ENCODE measurements around the gene GNG2. TPM values are rescaled to one million over a fixed set of nuclear protein-coding genes. Genes with fewer than 3 reads are reported as not detected.

Gene GNG2
- total and polyA plus RNA-seq, 2 of the 8 experiments (the other 6 are each of a cell fraction or from before 2014, with no cell fraction given), result 8.2 to 17.9 TPM

DNA sequence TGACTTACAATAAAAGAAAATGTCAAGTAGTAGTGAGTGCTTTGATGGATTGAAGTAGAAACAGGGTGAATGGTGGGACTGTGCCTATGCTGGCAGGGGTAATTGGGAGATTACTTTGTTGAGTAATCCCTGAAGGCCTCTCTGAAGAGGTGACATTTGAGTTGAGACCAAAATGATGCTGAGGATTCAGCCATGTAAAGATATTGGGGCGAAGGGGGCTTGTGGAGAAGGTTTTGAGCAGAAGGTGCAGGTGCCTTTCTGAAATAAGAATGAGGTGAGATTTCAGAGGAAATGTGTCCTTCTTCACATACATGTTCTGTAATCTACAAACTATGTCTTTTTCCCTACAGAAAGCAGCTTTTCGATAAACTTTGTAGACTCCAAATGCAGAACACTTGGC is 8.0 kb downstream of the GNG2 start:
- H3K23ac ChIP-seq (ENCODE audit: insufficient read length), result no peak overlapping the region
- no peaks in the 10 kb centered on the region for H3K79me1 ChIP-seq (ENCODE audit: low read depth, low read length)
- H3K79me2 ChIP-seq (ENCODE audit: control insufficient read depth in 1 of 2, insufficient read depth in 2 of 2, low read length in 2 of 2), result no peaks in the 10 kb centered on the region; a peak in 1 of 4 replicates
- no peak overlapping the region for H2BK12ac ChIP-seq (ENCODE audit: low read depth, low read length)
- no peak overlapping the region for H3K4ac ChIP-seq (replicated peaks; ENCODE audit: insufficient read length, low read depth, low read length)
- ChIA-PET POLR2A (ENCODE audit: partially characterized antibody) (no interaction called here), CTCF (ENCODE audit: partially characterized antibody) (no interaction called here)
- no peak overlapping the region for H2AK5ac ChIP-seq (ENCODE audit: low read depth, low read length)
- DNase-seq (ENCODE audit: low read depth in 1 of 2, low spot score in 2 of 2) (no peak), FAIRE-seq (no peak)
- no peaks in the 10 kb centered on the region for H3K27me3 ChIP-seq (replicated peaks in 1 of 4; ENCODE audit: control insufficient read depth in 3 of 4, extremely low read depth in 1 of 4, insufficient read depth in 3 of 4, low read length in 3 of 4)
- no peak overlapping the region for H2BK5ac ChIP-seq (ENCODE audit: low read depth, low read length)
- no peak overlapping the region for H3K4me3 ChIP-seq (ENCODE audit: extremely low read depth in 1 of 4, insufficient read depth in 2 of 4, low read depth in 3 of 4, low read length in 4 of 4)
- H3K18ac ChIP-seq (ENCODE audit: extremely low read depth, low read length), result no peak overlapping the region
- H3K14ac ChIP-seq (ENCODE audit: insufficient read length), result no peak overlapping the region
- no peak overlapping the region for H3K27ac ChIP-seq (ENCODE audit: low read depth, low read length)
- no peaks in the 10 kb centered on the region for H3K9me3 ChIP-seq (ENCODE audit: insufficient read depth in 2 of 2, low read depth in 1 of 2, low read length in 1 of 2)
- no peak overlapping the region for H4K8ac ChIP-seq (ENCODE audit: extremely low read depth, insufficient read depth, low read length)
- H3K23me2 ChIP-seq (ENCODE audit: low read depth, low read length), result no peaks in the 10 kb centered on the region
- H2AFZ ChIP-seq (ENCODE audit: low read length), result no peak overlapping the region
- peaks cover 0 to 5% (median 0%) of the 10 kb centered on the region in 4 experiments; a peak in 4 of 7 replicates for H3K4me1 ChIP-seq (replicated peaks in 1 of 4; ENCODE audit: control insufficient read depth in 3 of 4, insufficient read depth in 4 of 4, low read length in 3 of 4)
- H3K36me3 ChIP-seq (ENCODE audit: control insufficient read depth in 2 of 4, insufficient read depth in 4 of 4, low read length in 3 of 4), result no peaks in the 10 kb centered on the region
- H4K91ac ChIP-seq (replicated peaks; ENCODE audit: insufficient read length, low read length), result no peak overlapping the region
- no peak overlapping the region for H3K9ac ChIP-seq (replicated peaks in 1 of 4; ENCODE audit: extremely low read depth in 1 of 4, low read depth in 3 of 4, low read length in 3 of 4)
- WGBS, 2 experiments (ENCODE audit: extremely low coverage in 1 of 2, insufficient coverage in 1 of 2, insufficient read length in 1 of 2, insufficient replicate concordance in 2 of 2, low coverage in 1 of 2, low lambda C conversion rate in 2 of 2, missing lambda C conversion rate in 1 of 2), result 89% methylated on average over 2 of the region's 2 CpGs; no CpG with 5 or more reads in 1 of the 2 experiments
- no peak overlapping the region for H4K5ac ChIP-seq (ENCODE audit: insufficient read length, low read depth, low read length)
- no peak overlapping the region for H3K56ac ChIP-seq (replicated peaks; ENCODE audit: insufficient read length, low read depth, low read length)
- H4K20me1 ChIP-seq (replicated peaks in 1 of 2; ENCODE audit: control insufficient read depth in 1 of 2, insufficient read depth in 2 of 2, low read length in 2 of 2), result peaks cover 0 to 2% of the 10 kb centered on the region in 2 experiments
- H2BK20ac ChIP-seq (ENCODE audit: low read length), result no peak overlapping the region
- H2BK120ac ChIP-seq (replicated peaks; ENCODE audit: low read depth, low read length), result no peak overlapping the region
- no peak overlapping the region for H3K4me2 ChIP-seq (ENCODE audit: insufficient read depth in 1 of 2, low read depth in 2 of 2, low read length in 2 of 2)
- H2BK15ac ChIP-seq (ENCODE audit: low read length), result no peak overlapping the region
- no peak for TF ChIP-seq POU5F1 (IDR thresholded peaks at IDR 0.05; ENCODE audit: low read depth, low read length)
- TF ChIP-seq, protein P1, sequence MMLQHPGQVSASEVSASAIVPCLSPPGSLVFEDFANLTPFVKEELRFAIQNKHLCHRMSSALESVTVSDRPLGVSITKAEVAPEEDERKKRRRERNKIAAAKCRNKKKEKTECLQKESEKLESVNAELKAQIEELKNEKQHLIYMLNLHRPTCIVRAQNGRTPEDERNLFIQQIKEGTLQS (IDR thresholded peaks at IDR 0.05; ENCODE audit: insufficient read depth, low read depth, low read length), result no peak
- TF ChIP-seq CBX8 (IDR thresholded peaks at IDR 0.05; ENCODE audit: borderline replicate concordance, low read depth, low read length), result no peak
- TF ChIP-seq SP2 (IDR thresholded peaks at IDR 0.05; ENCODE audit: low read length), result no peak
- no peak for TF ChIP-seq TEAD4 (IDR thresholded peaks at IDR 0.05; ENCODE audit: low read depth, low read length)
- no peak for TF ChIP-seq JUND (IDR thresholded peaks at IDR 0.05; ENCODE audit: low read length)
- no peak for TF ChIP-seq CEBPB (IDR thresholded peaks at IDR 0.05; ENCODE audit: low read depth, low read length)
- no peak for TF ChIP-seq KDM5A (IDR thresholded peaks at IDR 0.05; ENCODE audit: low read length)
- TF ChIP-seq, protein P2, sequence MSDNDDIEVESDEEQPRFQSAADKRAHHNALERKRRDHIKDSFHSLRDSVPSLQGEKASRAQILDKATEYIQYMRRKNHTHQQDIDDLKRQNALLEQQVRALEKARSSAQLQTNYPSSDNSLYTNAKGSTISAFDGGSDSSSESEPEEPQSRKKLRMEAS (IDR thresholded peaks at IDR 0.05), result no peak
- no peak for TF ChIP-seq RBBP5 (IDR thresholded peaks at IDR 0.05; ENCODE audit: borderline replicate concordance, low read depth, low read length)
- TF ChIP-seq POLR2AphosphoS5 (IDR thresholded peaks at IDR 0.05; ENCODE audit: low read depth, low read length), result no peak
- TF ChIP-seq JUN (IDR thresholded peaks at IDR 0.05; ENCODE audit: low read depth, low read length), result no peak
